GM12878 (cell line): ENCODE data around the gene FANCL. TPM values are rescaled to one million over a fixed set of nuclear protein-coding genes. Genes with fewer than 3 reads are reported as not detected.
"Not testable (repeated sequence)": the region's sequence is repeated elsewhere in the genome, so short reads cannot be mapped to it uniquely, and the experiment has no call there.

Experiments
- ATAC-seq: fragments of 200-7000 bp; cut with Tn5 transposase; 3 replicates; pipeline ENCODE4 v1.9.1; 2020; ENCODE audit warnings: mild to moderate bottlenecking, moderate library complexity
- BruUV-seq: library from RNA; stranded (reverse); fragments of 400-500 nt; replicated peaks from 2 replicates; lab custom pipeline; 2021; lab: Mats Ljungman, UMichigan
- CTCF ChIA-PET: fragments of 300-600 bp; sonication (Branson Sonifier 250); formaldehyde crosslinking; extraction: SDS; loops from one replicate; lab custom pipeline; 2021; ENCODE audit warnings: inconsistent platforms; lab: Yijun Ruan, JAX
- POLR2A ChIA-PET: fragments of 350-600 bp; formaldehyde crosslinking; extraction: SDS; loops from one replicate; lab custom pipeline; 2021; ENCODE audit warnings: inconsistent platforms; lab: Charles Lee
- RAD21 ChIA-PET: fragments of 300-600 bp; sonication (Branson Sonifier 250); formaldehyde crosslinking; loops from one replicate; lab custom pipeline; 2023; ENCODE audit warnings: antibody characterized with exemption; ENCODE audit not compliant: unreplicated experiment; lab: Charles Lee
- SMC1A ChIA-PET: fragments of 300-600 bp; sonication (Branson Sonifier 250); formaldehyde crosslinking; loops from one replicate; lab custom pipeline; 2023; ENCODE audit not compliant: unreplicated experiment, uncharacterized antibody; lab: Charles Lee
- DNase-seq: peaks from one replicate; pipeline ENCODE4 v3.0.0-alpha.2; 2011; ENCODE audit warnings: low read depth, low spot score
- FAIRE-seq: peaks from 3 replicates; lab custom pipeline; 2011; peaks lifted over from hg19 to GRCh38; lab: Jason Lieb, UNC
- H2AFZ ChIP-seq: 2 replicates; pipeline ENCODE4 v1.6.0; 2011; ENCODE audit warnings: low read depth, low read length, control low read depth; ENCODE audit not compliant: control insufficient read depth
- H3K27ac ChIP-seq: 2 replicates; pipeline ENCODE4 v1.5.1; 2011; ENCODE audit warnings: control low read depth; ENCODE audit not compliant: control insufficient read depth, insufficient read depth
- H3K27me3 ChIP-seq, 2 experiments: replicated peaks in 1 of 2; 2 replicates each; pipeline versions ENCODE4 v1.6.0 to v1.6.1; 2011; ENCODE audit warnings: low read length in 1 of 2; ENCODE audit not compliant: control insufficient read depth in 2 of 2, insufficient read depth in 2 of 2
- H3K36me3 ChIP-seq, 2 experiments: 2 replicates each; pipeline ENCODE4 v1.5.1; 2011; ENCODE audit warnings: low read length in 1 of 2; ENCODE audit not compliant: control insufficient read depth in 2 of 2, insufficient read depth in 2 of 2
- H3K4me1 ChIP-seq: 2 replicates; pipeline ENCODE4 v1.6.1; 2011; ENCODE audit warnings: mild to moderate bottlenecking, low read length, moderate library complexity, mixed read lengths; ENCODE audit not compliant: control insufficient read depth, insufficient read depth
- H3K4me2 ChIP-seq: 2 replicates; pipeline ENCODE4 v1.6.0; 2011; ENCODE audit warnings: control low read depth; ENCODE audit not compliant: control insufficient read depth, insufficient read depth
- H3K4me3 ChIP-seq: fragments of 200-600 bp; sonication (generic); 2 replicates; pipeline ENCODE4 v1.5.1; 2016
- H3K79me2 ChIP-seq: 2 replicates; pipeline ENCODE4 v1.6.0; 2011; ENCODE audit warnings: low read length; ENCODE audit not compliant: control insufficient read depth, insufficient read depth
- H3K9ac ChIP-seq: 2 replicates; pipeline ENCODE4 v1.8.0; 2011; ENCODE audit warnings: low read length, control low read depth, mixed read lengths; ENCODE audit not compliant: control insufficient read depth, insufficient read depth
- H3K9me3 ChIP-seq: replicated peaks from 3 replicates; pipeline ENCODE4 v1.5.1; 2011; ENCODE audit warnings: mild to moderate bottlenecking, low read length; ENCODE audit not compliant: control insufficient read depth, insufficient read depth
- H4K20me1 ChIP-seq: 2 replicates; pipeline ENCODE4 v1.6.0; 2011; ENCODE audit not compliant: control insufficient read depth, insufficient read depth
- CBX3 ChIP-seq: fragments of 200-600 bp; sonication (generic); IDR thresholded peaks from 2 replicates; pipeline ENCODE4 v1.6.1; 2016; ENCODE audit warnings: low read depth, borderline replicate concordance
- ELK1 ChIP-seq: IDR thresholded peaks from 2 replicates; pipeline ENCODE4 v1.6.1; 2012; ENCODE audit warnings: low read depth, low read length, improper control_type of control experiment
- JUNB ChIP-seq: IDR thresholded peaks from 2 replicates; pipeline ENCODE4 v1.6.1; 2016; ENCODE audit warnings: antibody characterized with exemption, mild to moderate bottlenecking
- MEF2A ChIP-seq: IDR thresholded peaks from 2 replicates; pipeline ENCODE4 v1.6.1; 2011; ENCODE audit warnings: low read depth, mild to moderate bottlenecking, low read length, moderate library complexity; ENCODE audit not compliant: insufficient read depth
- PML ChIP-seq: IDR thresholded peaks from 2 replicates; pipeline ENCODE4 v1.6.1; 2012; ENCODE audit warnings: low read length, inconsistent platforms
- RAD51 ChIP-seq: fragments of 450-650 bp; IDR thresholded peaks from 2 replicates; pipeline ENCODE4 v1.6.1; 2016; ENCODE audit warnings: moderate library complexity, mild to moderate bottlenecking, inconsistent platforms
- SMC3 ChIP-seq: IDR thresholded peaks from 2 replicates; pipeline ENCODE4 v1.6.1; 2011; ENCODE audit warnings: low read length, improper control_type of control experiment, borderline replicate concordance
- ZNF687 ChIP-seq: fragments of 450-650 bp; IDR thresholded peaks from 2 replicates; pipeline ENCODE4 v1.6.1; 2017; ENCODE audit warnings: mild to moderate bottlenecking, moderate library complexity
- WGBS: methylation state at CpG from one replicate; pipeline ENCODE4 v1.1.6; 2016; ENCODE audit warnings: low lambda C conversion rate; ENCODE audit not compliant: insufficient replicate concordance, insufficient coverage; ENCODE audit errors: missing lambda C conversion rate; 5-methylcytosine and 5-hydroxymethylcytosine counted together
- in situ Hi-C: fragments of 300-500 bp; cut with MboI; formaldehyde crosslinking; loops from 9 replicates; pipeline ENCODE4 v1.14.3; 2018; ENCODE audit warnings: mixed read lengths
- intact Hi-C: fragments of 100-400 bp; cut with micrococcal nuclease; formaldehyde crosslinking; loops from one replicate; pipeline ENCODE4 v1.14.2; 2022; ENCODE audit not compliant: unreplicated experiment
- polyA plus RNA-seq, 11 experiments: library from polyadenylated mRNA; depleted of rRNA in 4 of 11; unstranded in 6 of 11; stranded (reverse) in 5 of 11; fragments of >200 nt; fragmentation: Nextera tagmentation in 4 of 11; fragmentation: Illumina TruSeq in 1 of 11; extraction: Ambion mirVana in 4 of 11; extraction: Trizol in 1 of 11; gene quantifications; 1 replicate in 1 of 11; 2 replicates in 10 of 11; pipeline versions ENCODE4 v1.2.1 to v1.2.3, GENCODE V29; 2011 to 2016; ENCODE audit warnings: inconsistent platforms in 2 of 11, missing spikeins in 2 of 11, low read depth in 1 of 11
- total RNA-seq, 4 experiments: library from RNA; depleted of rRNA in 3 of 4; stranded (reverse); fragments of >200 nt in 3 of 4; fragmentation: Illumina TruSeq in 1 of 4; extraction: Trizol in 1 of 4; gene quantifications; 2 replicates each; pipeline versions ENCODE4 v1.2.1 to v1.2.3, GENCODE V29; 2013 to 2021

Gene FANCL
- total and polyA plus RNA-seq, 10 of the 15 experiments (the other 5 are each of a cell fraction or from before 2014, with no cell fraction given): 30.8 to 90.5 (median 52.3) TPM

GRCh38 chr2:58146707-58147106 lies 94.4 kb downstream of the FANCL start:
- WGBS: 40% methylated on average over 1 of the region's 1 CpG
- H3K9ac ChIP-seq: no peak overlapping the region
- no peak overlapping the region for H3K4me3 ChIP-seq
- H3K4me2 ChIP-seq: no peak overlapping the region
- ATAC-seq: peak; percentile 36; the same call in 1 of the 3 replicates
- H3K4me1 ChIP-seq: no peaks in the 10 kb centered on the region
- ChIA-PET CTCF (interaction anchor here (0.9 kb wide), 1 partner anchor 392 kb away, joined by 3 read pairs; no protein-coding TSS in a partner anchor), SMC1A (interaction anchor here (1.1 to 1.7 kb wide), 2 partner anchors 9 to 11 kb away, joined by 4 to 6 read pairs; no protein-coding TSS in a partner anchor), POLR2A (no interaction called here), RAD21 (no interaction called here)
- H2AFZ ChIP-seq: no peak overlapping the region
- no peak for TF ChIP-seq CBX3
- no peak for TF ChIP-seq RAD51
- TF ChIP-seq MEF2A: no peak
- TF ChIP-seq ELK1: no peak
- no peak for TF ChIP-seq SMC3
- no peak for TF ChIP-seq PML
- peak; percentile 58 for TF ChIP-seq JUNB
- no peak for TF ChIP-seq ZNF687
- intact Hi-C loops (loop anchor here (5.0 kb wide), 1 partner anchor 389 kb away; no protein-coding TSS in a partner anchor), in situ Hi-C loops (no loop called here)
- H3K27me3 ChIP-seq: no peaks in the 10 kb centered on the region
- no peak overlapping the region for H3K27ac ChIP-seq
- H3K79me2 ChIP-seq: no peaks in the 10 kb centered on the region
- no peaks in the 10 kb centered on the region for H3K9me3 ChIP-seq
- no peaks in the 10 kb centered on the region for H4K20me1 ChIP-seq
- BruUV-seq: no TSS peak
- DNase-seq: no peak
- FAIRE-seq: no peak
- H3K36me3 ChIP-seq: peaks cover 0 to 9% of the 10 kb centered on the region in 2 experiments; a peak in 1 of 4 replicates

GRCh38 chr2:58145769-58146168 lies 95.4 kb downstream of the FANCL start:
- H3K27ac ChIP-seq, H3K36me3 ChIP-seq, H3K9me3 ChIP-seq, FAIRE-seq, ATAC-seq, H3K4me2 ChIP-seq, H2AFZ ChIP-seq, H3K9ac ChIP-seq, DNase-seq, in situ Hi-C loops, H3K4me1 ChIP-seq, H3K27me3 ChIP-seq, H3K4me3 ChIP-seq, BruUV-seq, H3K79me2 ChIP-seq, H4K20me1 ChIP-seq: not testable (repeated sequence)
- 99% methylated on average over 6 of the region's 6 CpGs for WGBS
- intact Hi-C loops: loop anchor here (5.0 kb wide), 1 partner anchor 388 kb away; no protein-coding TSS in a partner anchor
- ChIA-PET POLR2A (interaction anchor here (1.4 kb wide), 1 partner anchor 99 kb away, joined by 4 read pairs; the partner anchor contains the start of gene VRK2), RAD21 (interaction anchor here (0.9 kb wide), 1 partner anchor 82 kb away, joined by 3 read pairs; no protein-coding TSS in a partner anchor), CTCF (interaction anchor here (0.5 to 1.6 kb wide), 4 partner anchors 42 to 391 kb away, joined by 3 read pairs; no protein-coding TSS in a partner anchor), SMC1A (interaction anchor here (1.1 to 1.7 kb wide), 7 partner anchors 10 to 237 kb away, joined by 3 to 6 read pairs (median 4); no protein-coding TSS in a partner anchor)
